ENCODE data around the gene CCDC106.

The CCDC106 gene

DNA sequence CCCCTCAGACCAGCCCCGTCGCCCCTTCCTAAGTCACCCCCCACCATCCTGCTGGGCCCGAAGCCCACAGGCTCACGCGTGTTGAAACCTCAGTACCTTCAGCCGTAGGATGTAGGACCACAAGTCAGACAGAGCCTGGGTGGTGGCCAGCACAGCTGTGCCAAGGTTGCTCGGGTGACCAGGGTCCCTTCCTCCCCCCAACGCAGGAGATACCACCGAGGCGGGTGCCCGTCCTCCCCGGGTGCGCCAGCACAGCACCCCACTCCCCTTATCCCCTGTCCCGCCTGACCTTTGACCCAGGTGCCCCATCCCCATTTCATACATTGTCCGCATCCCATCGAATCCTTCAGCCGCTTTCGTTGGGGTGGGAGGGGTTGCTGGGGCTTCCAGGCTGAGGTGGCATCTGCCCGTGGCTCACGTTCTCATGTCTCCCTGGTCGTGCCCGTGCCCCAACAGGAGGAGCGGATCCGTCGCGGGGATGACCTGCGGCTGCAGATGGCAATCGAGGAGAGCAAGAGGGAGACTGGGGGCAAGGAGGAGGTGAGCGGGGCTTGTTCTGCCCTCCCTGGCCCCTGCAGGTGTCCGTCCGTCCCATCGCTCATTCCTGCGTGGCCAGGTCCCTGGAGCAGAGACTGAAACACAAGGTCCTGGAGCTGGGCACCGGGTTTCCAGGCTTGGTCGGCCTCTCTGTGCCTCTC, 41.5 kb downstream of the CCDC106 start:
- Histone ChIP-seq H3K36me3 (ENCODE audit: control insufficient read depth in 2 of 2, insufficient read depth in 1 of 2, low read length in 2 of 2) (peaks cover 18 to 95% of the 10 kb centered on the region in 2 experiments), H3K4me3 (ENCODE audit: low read depth, low read length) (no peak overlapping the region), H3K9me3 (ENCODE audit: control insufficient read depth, insufficient read depth, low read depth, low read length) (no peaks in the 10 kb centered on the region), H3K4me1 (ENCODE audit: control insufficient read depth, insufficient read depth, low read length) (no peaks in the 10 kb centered on the region), H3K27ac (ENCODE audit: extremely low read depth, low read depth, low read length) (no peak overlapping the region)
- TF ChIP-seq ZNF621 (tag by site-specific recombination; IDR thresholded peaks at IDR 0.05) (no peak), ZNF48 (tag by site-specific recombination; IDR thresholded peaks at IDR 0.05) (no peak), ZNF571 (tag by site-specific recombination; IDR thresholded peaks at IDR 0.05) (no peak), ZNF549 (tag by site-specific recombination; IDR thresholded peaks at IDR 0.05) (no peak), ZNF830 (tag by site-specific recombination; IDR thresholded peaks at IDR 0.05; ENCODE audit: low read depth) (no peak), ZNF510 (tag by site-specific recombination; IDR thresholded peaks at IDR 0.05; ENCODE audit: insufficient replicate concordance) (no peak), ZNF514 (tag by site-specific recombination; IDR thresholded peaks at IDR 0.05) (no peak), ZNF529 (tag by site-specific recombination; IDR thresholded peaks at IDR 0.05; ENCODE audit: insufficient replicate concordance) (no peak), ZNF248 (tag by site-specific recombination; IDR thresholded peaks at IDR 0.05) (no peak), GLI4 (tag by site-specific recombination; IDR thresholded peaks at IDR 0.05) (no peak)
- TF ChIP-seq, protein P1, sequence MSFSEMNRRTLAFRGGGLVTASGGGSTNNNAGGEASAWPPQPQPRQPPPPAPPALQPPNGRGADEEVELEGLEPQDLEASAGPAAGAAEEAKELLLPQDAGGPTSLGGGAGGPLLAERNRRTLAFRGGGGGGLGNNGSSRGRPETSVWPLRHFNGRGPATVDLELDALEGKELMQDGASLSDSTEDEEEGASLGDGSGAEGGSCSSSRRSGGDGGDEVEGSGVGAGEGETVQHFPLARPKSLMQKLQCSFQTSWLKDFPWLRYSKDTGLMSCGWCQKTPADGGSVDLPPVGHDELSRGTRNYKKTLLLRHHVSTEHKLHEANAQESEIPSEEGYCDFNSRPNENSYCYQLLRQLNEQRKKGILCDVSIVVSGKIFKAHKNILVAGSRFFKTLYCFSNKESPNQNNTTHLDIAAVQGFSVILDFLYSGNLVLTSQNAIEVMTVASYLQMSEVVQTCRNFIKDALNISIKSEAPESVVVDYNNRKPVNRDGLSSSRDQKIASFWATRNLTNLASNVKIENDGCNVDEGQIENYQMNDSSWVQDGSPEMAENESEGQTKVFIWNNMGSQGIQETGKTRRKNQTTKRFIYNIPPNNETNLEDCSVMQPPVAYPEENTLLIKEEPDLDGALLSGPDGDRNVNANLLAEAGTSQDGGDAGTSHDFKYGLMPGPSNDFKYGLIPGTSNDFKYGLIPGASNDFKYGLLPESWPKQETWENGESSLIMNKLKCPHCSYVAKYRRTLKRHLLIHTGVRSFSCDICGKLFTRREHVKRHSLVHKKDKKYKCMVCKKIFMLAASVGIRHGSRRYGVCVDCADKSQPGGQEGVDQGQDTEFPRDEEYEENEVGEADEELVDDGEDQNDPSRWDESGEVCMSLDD (tag by site-specific recombination; IDR thresholded peaks at IDR 0.05) = no peak
- TF ChIP-seq, protein P2, sequence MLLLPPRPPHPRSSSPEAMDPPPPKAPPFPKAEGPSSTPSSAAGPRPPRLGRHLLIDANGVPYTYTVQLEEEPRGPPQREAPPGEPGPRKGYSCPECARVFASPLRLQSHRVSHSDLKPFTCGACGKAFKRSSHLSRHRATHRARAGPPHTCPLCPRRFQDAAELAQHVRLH (tag by site-specific recombination; IDR thresholded peaks at IDR 0.05) = no peak
- ChIA-PET CTCF (no interaction called here), POLR2A (no interaction called here)

- Histone ChIP-seq H3K36me3 (ENCODE audit: control insufficient read depth in 2 of 2, insufficient read depth in 1 of 2, low read length in 2 of 2) (peaks cover 13 to 94% of the 10 kb centered on the region in 2 experiments), H3K27ac (ENCODE audit: extremely low read depth, low read depth, low read length) (no peak overlapping the region), H3K9me3 (ENCODE audit: control insufficient read depth, insufficient read depth, low read depth, low read length) (no peaks in the 10 kb centered on the region), H3K4me3 (ENCODE audit: low read depth, low read length) (no peak overlapping the region), H3K4me1 (ENCODE audit: control insufficient read depth, insufficient read depth, low read length) (no peaks in the 10 kb centered on the region)
- no peak for TF ChIP-seq SP3 (tag by site-specific recombination; IDR thresholded peaks at IDR 0.05)
- TF ChIP-seq ZNF248 (tag by site-specific recombination; IDR thresholded peaks at IDR 0.05) = no peak
- no peak for TF ChIP-seq ZNF561 (tag by site-specific recombination; IDR thresholded peaks at IDR 0.05; ENCODE audit: borderline replicate concordance)
- TF ChIP-seq ZNF624 (tag by site-specific recombination; IDR thresholded peaks at IDR 0.05) = no peak
- TF ChIP-seq, protein P3, sequence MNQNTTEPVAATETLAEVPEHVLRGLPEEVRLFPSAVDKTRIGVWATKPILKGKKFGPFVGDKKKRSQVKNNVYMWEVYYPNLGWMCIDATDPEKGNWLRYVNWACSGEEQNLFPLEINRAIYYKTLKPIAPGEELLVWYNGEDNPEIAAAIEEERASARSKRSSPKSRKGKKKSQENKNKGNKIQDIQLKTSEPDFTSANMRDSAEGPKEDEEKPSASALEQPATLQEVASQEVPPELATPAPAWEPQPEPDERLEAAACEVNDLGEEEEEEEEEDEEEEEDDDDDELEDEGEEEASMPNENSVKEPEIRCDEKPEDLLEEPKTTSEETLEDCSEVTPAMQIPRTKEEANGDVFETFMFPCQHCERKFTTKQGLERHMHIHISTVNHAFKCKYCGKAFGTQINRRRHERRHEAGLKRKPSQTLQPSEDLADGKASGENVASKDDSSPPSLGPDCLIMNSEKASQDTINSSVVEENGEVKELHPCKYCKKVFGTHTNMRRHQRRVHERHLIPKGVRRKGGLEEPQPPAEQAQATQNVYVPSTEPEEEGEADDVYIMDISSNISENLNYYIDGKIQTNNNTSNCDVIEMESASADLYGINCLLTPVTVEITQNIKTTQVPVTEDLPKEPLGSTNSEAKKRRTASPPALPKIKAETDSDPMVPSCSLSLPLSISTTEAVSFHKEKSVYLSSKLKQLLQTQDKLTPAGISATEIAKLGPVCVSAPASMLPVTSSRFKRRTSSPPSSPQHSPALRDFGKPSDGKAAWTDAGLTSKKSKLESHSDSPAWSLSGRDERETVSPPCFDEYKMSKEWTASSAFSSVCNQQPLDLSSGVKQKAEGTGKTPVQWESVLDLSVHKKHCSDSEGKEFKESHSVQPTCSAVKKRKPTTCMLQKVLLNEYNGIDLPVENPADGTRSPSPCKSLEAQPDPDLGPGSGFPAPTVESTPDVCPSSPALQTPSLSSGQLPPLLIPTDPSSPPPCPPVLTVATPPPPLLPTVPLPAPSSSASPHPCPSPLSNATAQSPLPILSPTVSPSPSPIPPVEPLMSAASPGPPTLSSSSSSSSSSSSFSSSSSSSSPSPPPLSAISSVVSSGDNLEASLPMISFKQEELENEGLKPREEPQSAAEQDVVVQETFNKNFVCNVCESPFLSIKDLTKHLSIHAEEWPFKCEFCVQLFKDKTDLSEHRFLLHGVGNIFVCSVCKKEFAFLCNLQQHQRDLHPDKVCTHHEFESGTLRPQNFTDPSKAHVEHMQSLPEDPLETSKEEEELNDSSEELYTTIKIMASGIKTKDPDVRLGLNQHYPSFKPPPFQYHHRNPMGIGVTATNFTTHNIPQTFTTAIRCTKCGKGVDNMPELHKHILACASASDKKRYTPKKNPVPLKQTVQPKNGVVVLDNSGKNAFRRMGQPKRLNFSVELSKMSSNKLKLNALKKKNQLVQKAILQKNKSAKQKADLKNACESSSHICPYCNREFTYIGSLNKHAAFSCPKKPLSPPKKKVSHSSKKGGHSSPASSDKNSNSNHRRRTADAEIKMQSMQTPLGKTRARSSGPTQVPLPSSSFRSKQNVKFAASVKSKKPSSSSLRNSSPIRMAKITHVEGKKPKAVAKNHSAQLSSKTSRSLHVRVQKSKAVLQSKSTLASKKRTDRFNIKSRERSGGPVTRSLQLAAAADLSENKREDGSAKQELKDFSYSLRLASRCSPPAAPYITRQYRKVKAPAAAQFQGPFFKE (tag by site-specific recombination; IDR thresholded peaks at IDR 0.05; ENCODE audit: borderline replicate concordance) = no peak
- no peak for TF ChIP-seq ZNF2 (tag by site-specific recombination; IDR thresholded peaks at IDR 0.05)
- no peak for TF ChIP-seq ZNF404 (tag by site-specific recombination; IDR thresholded peaks at IDR 0.05)
- TF ChIP-seq ZFP3 (tag by site-specific recombination; IDR thresholded peaks at IDR 0.05; ENCODE audit: low read depth) = no peak
- TF ChIP-seq ZNF148 (tag by site-specific recombination; IDR thresholded peaks at IDR 0.05; ENCODE audit: borderline replicate concordance) = no peak
- TF ChIP-seq ZNF488 (tag by site-specific recombination; IDR thresholded peaks at IDR 0.05) = no peak
- POLR2A ChIA-PET = no interaction called here
- CTCF ChIA-PET = no interaction called here
These were observed 42.2 kb downstream of the CCDC106 start for GRCh38 chr19:55690109-55690768.
